GM12878 (cell line): Measurements from ENCODE around the gene PTPN21. TPM values are rescaled to one million over a fixed set of nuclear protein-coding genes. Genes with fewer than 3 reads are reported as not detected.

Experiments
- BMI1 ChIP-seq: fragments of 450-650 bp; IDR thresholded peaks from 2 replicates; pipeline ENCODE4 v1.6.1; 2016; ENCODE audit warnings: mild to moderate bottlenecking, moderate library complexity, borderline replicate concordance
- CBX3 ChIP-seq: fragments of 200-600 bp; sonication (generic); IDR thresholded peaks from 2 replicates; pipeline ENCODE4 v1.6.1; 2016; ENCODE audit warnings: low read depth, borderline replicate concordance
- ESRRA ChIP-seq: IDR thresholded peaks from 2 replicates; pipeline ENCODE4 v1.6.1; 2012; ENCODE audit warnings: mild to moderate bottlenecking, low read length, improper control_type of control experiment
- FOS ChIP-seq: IDR thresholded peaks from 3 replicates; pipeline ENCODE4 v1.6.1; 2011; ENCODE audit warnings: borderline replicate concordance; ENCODE audit not compliant: insufficient read length; ENCODE audit errors: extremely low read depth
- GATAD2B ChIP-seq: fragments of 450-650 bp; conservative IDR thresholded peaks from 2 replicates; pipeline ENCODE4 v1.6.1; 2017; ENCODE audit warnings: low read depth, mild to moderate bottlenecking, moderate library complexity
- HDAC6 ChIP-seq: fragments of 200-600 bp; sonication (generic); IDR thresholded peaks from one replicate; pipeline ENCODE4 v1.8.0; 2017; ENCODE audit warnings: antibody characterized with exemption; ENCODE audit not compliant: unreplicated experiment
- IKZF1 ChIP-seq: fragments of 450-650 bp; conservative IDR thresholded peaks from 2 replicates; pipeline ENCODE4 v1.6.1; 2017; ENCODE audit warnings: antibody characterized with exemption, mild to moderate bottlenecking
- MEF2A ChIP-seq: IDR thresholded peaks from 2 replicates; pipeline ENCODE4 v1.6.1; 2011; ENCODE audit warnings: low read depth, mild to moderate bottlenecking, low read length, moderate library complexity; ENCODE audit not compliant: insufficient read depth
- NFYA ChIP-seq: IDR thresholded peaks from 2 replicates; pipeline ENCODE4 v1.6.1; 2011; ENCODE audit warnings: low read depth, mild to moderate bottlenecking, low read length, improper control_type of control experiment, borderline replicate concordance
- NFYB ChIP-seq: IDR thresholded peaks from 2 replicates; pipeline ENCODE4 v1.6.1; 2011; ENCODE audit warnings: low read depth, mild to moderate bottlenecking, low read length, improper control_type of control experiment, moderate library complexity; ENCODE audit not compliant: insufficient read depth
- PAX8 ChIP-seq: fragments of 450-650 bp; IDR thresholded peaks from 2 replicates; pipeline ENCODE4 v1.6.1; 2017; ENCODE audit warnings: mild to moderate bottlenecking, moderate library complexity
- POLR2AphosphoS5 ChIP-seq: IDR thresholded peaks from 2 replicates; pipeline ENCODE4 v1.6.1; 2011; ENCODE audit warnings: mild to moderate bottlenecking, low read length, inconsistent platforms
- STAT1 ChIP-seq: fragments of 450-650 bp; conservative IDR thresholded peaks from 2 replicates; pipeline ENCODE4 v1.6.1; 2014; ENCODE audit warnings: antibody characterized with exemption, mild to moderate bottlenecking
- STAT3 ChIP-seq: IDR thresholded peaks from 2 replicates; pipeline ENCODE4 v1.6.1; 2011; ENCODE audit warnings: low read depth, low read length, improper control_type of control experiment
- ZNF384 ChIP-seq: IDR thresholded peaks from 2 replicates; pipeline ENCODE4 v1.6.1; 2012; ENCODE audit warnings: low read depth, mild to moderate bottlenecking, low read length, improper control_type of control experiment, borderline replicate concordance
- polyA plus RNA-seq, 11 experiments: library from polyadenylated mRNA; depleted of rRNA in 4 of 11; unstranded in 6 of 11; stranded (reverse) in 5 of 11; fragments of >200 nt; fragmentation: Nextera tagmentation in 4 of 11; fragmentation: Illumina TruSeq in 1 of 11; extraction: Ambion mirVana in 4 of 11; extraction: Trizol in 1 of 11; gene quantifications; 1 replicate in 1 of 11; 2 replicates in 10 of 11; pipeline versions ENCODE4 v1.2.1 to v1.2.3, GENCODE V29; 2011 to 2016; ENCODE audit warnings: inconsistent platforms in 2 of 11, missing spikeins in 2 of 11, low read depth in 1 of 11
- total RNA-seq, 4 experiments: library from RNA; depleted of rRNA in 3 of 4; stranded (reverse); fragments of >200 nt in 3 of 4; fragmentation: Illumina TruSeq in 1 of 4; extraction: Trizol in 1 of 4; gene quantifications; 2 replicates each; pipeline versions ENCODE4 v1.2.1 to v1.2.3, GENCODE V29; 2013 to 2021
- TF ChIP-seq, protein P1 (sequence below): fragments of 450-650 bp; IDR thresholded peaks from 2 replicates; pipeline ENCODE4 v1.6.1; 2014; ENCODE audit warnings: mild to moderate bottlenecking
- TF ChIP-seq, protein P2 (sequence below): IDR thresholded peaks from 2 replicates; pipeline ENCODE4 v1.6.1; 2011; ENCODE audit warnings: borderline replicate concordance, low read depth, mild to moderate bottlenecking, moderate library complexity, mixed read lengths, low read length; ENCODE audit not compliant: insufficient read depth; ENCODE audit errors: extremely low read length
- TF ChIP-seq, protein P3 (sequence below): IDR thresholded peaks from 2 replicates; pipeline ENCODE4 v1.6.1; 2012; ENCODE audit warnings: mild to moderate bottlenecking, low read depth, low read length
- TF ChIP-seq, protein P4 (sequence below): fragments of 450-650 bp; formaldehyde crosslinking; IDR thresholded peaks from 2 replicates; pipeline ENCODE4 v1.5.0; 2022; ENCODE audit warnings: mild to moderate bottlenecking, missing genetic modification characterization
- TF ChIP-seq, protein P5 (sequence below): IDR thresholded peaks from 2 replicates; pipeline ENCODE4 v1.6.1; 2011; ENCODE audit warnings: low read depth, mild to moderate bottlenecking, low read length, moderate library complexity, borderline replicate concordance; ENCODE audit errors: extremely low read depth

PTPN21 gene
- total and polyA plus RNA-seq, 10 of the 15 experiments (the other 5 are each of a cell fraction or from before 2014, with no cell fraction given): 0.01 to 0.23 (median 0.04) TPM; not detected in 3

DNA sequence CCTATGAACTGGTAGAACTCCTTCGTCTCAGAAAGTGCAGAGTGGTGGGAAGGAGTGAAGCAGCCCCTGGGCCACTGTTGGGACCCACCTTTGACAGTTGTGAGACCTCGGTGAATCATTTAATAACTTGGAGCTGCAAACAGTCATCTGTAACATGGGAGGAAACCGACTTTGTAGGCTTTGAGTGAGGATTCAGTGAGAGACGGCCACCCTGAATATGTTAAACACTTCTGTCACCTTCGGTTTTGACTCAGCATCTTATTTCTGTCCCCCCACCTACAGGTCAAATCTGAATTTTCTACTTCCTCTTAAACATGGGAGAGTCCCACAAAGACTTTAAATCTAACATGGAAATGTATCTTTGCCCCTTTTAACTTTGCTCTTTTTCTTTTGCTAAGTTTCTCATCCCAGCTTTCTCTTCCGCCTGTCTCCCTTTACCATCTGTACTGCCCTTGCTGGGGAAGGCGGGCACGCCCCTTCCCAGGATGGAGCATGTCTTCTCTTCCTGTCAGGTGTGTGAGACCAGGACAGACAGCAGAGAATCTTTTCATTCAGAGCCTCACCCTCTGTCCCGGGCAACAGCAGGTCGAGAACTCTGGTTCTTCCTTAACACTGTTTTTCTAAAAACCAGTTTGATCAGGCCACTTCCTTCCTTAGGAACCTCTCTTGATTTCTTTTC lies 45.1 kb upstream of the PTPN21 start (continued):
- TF ChIP-seq FOS: no peak
- TF ChIP-seq BMI1: peak; percentile 70; the same call in 1 of the 2 replicates
- no peak for TF ChIP-seq ZNF384
- no peak for TF ChIP-seq POLR2AphosphoS5
- TF ChIP-seq ESRRA: no peak
- peak; percentile 88 for TF ChIP-seq IKZF1
- TF ChIP-seq, protein P1, sequence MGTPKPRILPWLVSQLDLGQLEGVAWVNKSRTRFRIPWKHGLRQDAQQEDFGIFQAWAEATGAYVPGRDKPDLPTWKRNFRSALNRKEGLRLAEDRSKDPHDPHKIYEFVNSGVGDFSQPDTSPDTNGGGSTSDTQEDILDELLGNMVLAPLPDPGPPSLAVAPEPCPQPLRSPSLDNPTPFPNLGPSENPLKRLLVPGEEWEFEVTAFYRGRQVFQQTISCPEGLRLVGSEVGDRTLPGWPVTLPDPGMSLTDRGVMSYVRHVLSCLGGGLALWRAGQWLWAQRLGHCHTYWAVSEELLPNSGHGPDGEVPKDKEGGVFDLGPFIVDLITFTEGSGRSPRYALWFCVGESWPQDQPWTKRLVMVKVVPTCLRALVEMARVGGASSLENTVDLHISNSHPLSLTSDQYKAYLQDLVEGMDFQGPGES: no peak
- TF ChIP-seq GATAD2B: 0 out of 2 replicates have a peak, but pooled peaks have one; percentile 68
- TF ChIP-seq MEF2A: peak; percentile 93
- TF ChIP-seq, protein P2, sequence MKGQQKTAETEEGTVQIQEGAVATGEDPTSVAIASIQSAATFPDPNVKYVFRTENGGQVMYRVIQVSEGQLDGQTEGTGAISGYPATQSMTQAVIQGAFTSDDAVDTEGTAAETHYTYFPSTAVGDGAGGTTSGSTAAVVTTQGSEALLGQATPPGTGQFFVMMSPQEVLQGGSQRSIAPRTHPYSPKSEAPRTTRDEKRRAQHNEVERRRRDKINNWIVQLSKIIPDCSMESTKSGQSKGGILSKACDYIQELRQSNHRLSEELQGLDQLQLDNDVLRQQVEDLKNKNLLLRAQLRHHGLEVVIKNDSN: no peak
- no peak for TF ChIP-seq CBX3
- TF ChIP-seq NFYB: no peak
- TF ChIP-seq NFYA: no peak
- TF ChIP-seq, protein P3, sequence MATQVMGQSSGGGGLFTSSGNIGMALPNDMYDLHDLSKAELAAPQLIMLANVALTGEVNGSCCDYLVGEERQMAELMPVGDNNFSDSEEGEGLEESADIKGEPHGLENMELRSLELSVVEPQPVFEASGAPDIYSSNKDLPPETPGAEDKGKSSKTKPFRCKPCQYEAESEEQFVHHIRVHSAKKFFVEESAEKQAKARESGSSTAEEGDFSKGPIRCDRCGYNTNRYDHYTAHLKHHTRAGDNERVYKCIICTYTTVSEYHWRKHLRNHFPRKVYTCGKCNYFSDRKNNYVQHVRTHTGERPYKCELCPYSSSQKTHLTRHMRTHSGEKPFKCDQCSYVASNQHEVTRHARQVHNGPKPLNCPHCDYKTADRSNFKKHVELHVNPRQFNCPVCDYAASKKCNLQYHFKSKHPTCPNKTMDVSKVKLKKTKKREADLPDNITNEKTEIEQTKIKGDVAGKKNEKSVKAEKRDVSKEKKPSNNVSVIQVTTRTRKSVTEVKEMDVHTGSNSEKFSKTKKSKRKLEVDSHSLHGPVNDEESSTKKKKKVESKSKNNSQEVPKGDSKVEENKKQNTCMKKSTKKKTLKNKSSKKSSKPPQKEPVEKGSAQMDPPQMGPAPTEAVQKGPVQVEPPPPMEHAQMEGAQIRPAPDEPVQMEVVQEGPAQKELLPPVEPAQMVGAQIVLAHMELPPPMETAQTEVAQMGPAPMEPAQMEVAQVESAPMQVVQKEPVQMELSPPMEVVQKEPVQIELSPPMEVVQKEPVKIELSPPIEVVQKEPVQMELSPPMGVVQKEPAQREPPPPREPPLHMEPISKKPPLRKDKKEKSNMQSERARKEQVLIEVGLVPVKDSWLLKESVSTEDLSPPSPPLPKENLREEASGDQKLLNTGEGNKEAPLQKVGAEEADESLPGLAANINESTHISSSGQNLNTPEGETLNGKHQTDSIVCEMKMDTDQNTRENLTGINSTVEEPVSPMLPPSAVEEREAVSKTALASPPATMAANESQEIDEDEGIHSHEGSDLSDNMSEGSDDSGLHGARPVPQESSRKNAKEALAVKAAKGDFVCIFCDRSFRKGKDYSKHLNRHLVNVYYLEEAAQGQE: 0 out of 2 replicates have a peak, but pooled peaks have one; percentile 17
- TF ChIP-seq, protein P4, sequence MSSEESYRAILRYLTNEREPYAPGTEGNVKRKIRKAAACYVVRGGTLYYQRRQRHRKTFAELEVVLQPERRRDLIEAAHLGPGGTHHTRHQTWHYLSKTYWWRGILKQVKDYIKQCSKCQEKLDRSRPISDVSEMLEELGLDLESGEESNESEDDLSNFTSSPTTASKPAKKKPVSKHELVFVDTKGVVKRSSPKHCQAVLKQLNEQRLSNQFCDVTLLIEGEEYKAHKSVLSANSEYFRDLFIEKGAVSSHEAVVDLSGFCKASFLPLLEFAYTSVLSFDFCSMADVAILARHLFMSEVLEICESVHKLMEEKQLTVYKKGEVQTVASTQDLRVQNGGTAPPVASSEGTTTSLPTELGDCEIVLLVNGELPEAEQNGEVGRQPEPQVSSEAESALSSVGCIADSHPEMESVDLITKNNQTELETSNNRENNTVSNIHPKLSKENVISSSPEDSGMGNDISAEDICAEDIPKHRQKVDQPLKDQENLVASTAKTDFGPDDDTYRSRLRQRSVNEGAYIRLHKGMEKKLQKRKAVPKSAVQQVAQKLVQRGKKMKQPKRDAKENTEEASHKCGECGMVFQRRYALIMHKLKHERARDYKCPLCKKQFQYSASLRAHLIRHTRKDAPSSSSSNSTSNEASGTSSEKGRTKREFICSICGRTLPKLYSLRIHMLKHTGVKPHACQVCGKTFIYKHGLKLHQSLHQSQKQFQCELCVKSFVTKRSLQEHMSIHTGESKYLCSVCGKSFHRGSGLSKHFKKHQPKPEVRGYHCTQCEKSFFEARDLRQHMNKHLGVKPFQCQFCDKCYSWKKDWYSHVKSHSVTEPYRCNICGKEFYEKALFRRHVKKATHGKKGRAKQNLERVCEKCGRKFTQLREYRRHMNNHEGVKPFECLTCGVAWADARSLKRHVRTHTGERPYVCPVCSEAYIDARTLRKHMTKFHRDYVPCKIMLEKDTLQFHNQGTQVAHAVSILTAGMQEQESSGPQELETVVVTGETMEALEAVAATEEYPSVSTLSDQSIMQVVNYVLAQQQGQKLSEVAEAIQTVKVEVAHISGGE: no peak
- TF ChIP-seq HDAC6: no peak
- no peak for TF ChIP-seq PAX8
- no peak for TF ChIP-seq STAT1
- TF ChIP-seq, protein P5, sequence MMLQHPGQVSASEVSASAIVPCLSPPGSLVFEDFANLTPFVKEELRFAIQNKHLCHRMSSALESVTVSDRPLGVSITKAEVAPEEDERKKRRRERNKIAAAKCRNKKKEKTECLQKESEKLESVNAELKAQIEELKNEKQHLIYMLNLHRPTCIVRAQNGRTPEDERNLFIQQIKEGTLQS: no peak
- 0 out of 2 replicates have a peak, but pooled peaks have one; percentile 78 for TF ChIP-seq STAT3
